Transverse colon (tissue), 4 donors: ENCODE data around the gene RHAG.

ENCODE experiments used
- EP300 ChIP-seq: sonication (generic); formaldehyde crosslinking; IDR thresholded peaks from one replicate; pipeline ENCODE4 v1.6.1; 2017; ENCODE audit warnings: antibody characterized with exemption, low read depth
- POLR2A ChIP-seq: fragments of 450-650 bp; IDR thresholded peaks from one replicate; pipeline ENCODE4 v1.6.1; 2016; ENCODE audit warnings: antibody characterized with exemption, mild to moderate bottlenecking, moderate library complexity
- POLR2AphosphoS5 ChIP-seq, 3 donors: sonication (generic); formaldehyde crosslinking; IDR thresholded peaks; one replicate each; pipeline ENCODE4 v1.6.1; 2016; ENCODE audit warnings: antibody characterized with exemption in 3 of 3
- TF ChIP-seq, protein P1 (sequence below), 5 experiments: fragments of 200-600 bp in 3 of 5; fragments of 450-650 bp in 2 of 5; sonication (generic) in 3 of 5; IDR thresholded peaks; 1 replicate in 2 of 5; 2 replicates in 3 of 5; pipeline ENCODE4 v1.5.1; 2016 to 2017; ENCODE audit warnings: antibody characterized with exemption in 5 of 5, inconsistent platforms in 3 of 5, mild to moderate bottlenecking in 2 of 5, moderate library complexity in 1 of 5

DNA sequence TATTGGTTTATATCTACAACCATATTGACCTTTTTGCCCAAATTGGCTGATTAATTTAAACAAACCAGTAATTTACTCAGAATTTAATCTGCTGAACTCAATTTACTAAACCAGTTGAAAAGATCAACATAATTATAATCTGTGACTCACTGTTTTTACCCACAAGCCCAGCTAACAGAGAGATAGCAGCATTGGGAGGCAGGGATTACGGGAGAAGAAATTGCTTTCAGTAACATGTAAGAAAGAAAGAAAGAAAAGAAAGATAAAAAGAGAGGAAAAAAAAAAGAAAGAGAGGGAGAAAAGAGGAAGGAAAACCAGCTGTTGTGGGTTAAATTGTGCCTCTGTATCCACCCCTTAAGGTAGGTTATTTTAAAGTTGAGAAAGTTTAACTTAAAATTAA, 13.3 kb upstream of the RHAG start:
- no peak for TF ChIP-seq POLR2A
- TF ChIP-seq, protein P1, sequence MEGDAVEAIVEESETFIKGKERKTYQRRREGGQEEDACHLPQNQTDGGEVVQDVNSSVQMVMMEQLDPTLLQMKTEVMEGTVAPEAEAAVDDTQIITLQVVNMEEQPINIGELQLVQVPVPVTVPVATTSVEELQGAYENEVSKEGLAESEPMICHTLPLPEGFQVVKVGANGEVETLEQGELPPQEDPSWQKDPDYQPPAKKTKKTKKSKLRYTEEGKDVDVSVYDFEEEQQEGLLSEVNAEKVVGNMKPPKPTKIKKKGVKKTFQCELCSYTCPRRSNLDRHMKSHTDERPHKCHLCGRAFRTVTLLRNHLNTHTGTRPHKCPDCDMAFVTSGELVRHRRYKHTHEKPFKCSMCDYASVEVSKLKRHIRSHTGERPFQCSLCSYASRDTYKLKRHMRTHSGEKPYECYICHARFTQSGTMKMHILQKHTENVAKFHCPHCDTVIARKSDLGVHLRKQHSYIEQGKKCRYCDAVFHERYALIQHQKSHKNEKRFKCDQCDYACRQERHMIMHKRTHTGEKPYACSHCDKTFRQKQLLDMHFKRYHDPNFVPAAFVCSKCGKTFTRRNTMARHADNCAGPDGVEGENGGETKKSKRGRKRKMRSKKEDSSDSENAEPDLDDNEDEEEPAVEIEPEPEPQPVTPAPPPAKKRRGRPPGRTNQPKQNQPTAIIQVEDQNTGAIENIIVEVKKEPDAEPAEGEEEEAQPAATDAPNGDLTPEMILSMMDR (IDR thresholded peaks at IDR 0.05), result no peak
- TF ChIP-seq POLR2AphosphoS5 (IDR thresholded peaks at IDR 0.05), result no peak
- TF ChIP-seq EP300, result no peak
